ENCODE measurements around the gene ZNF550. TPM values are rescaled to one million over a fixed set of nuclear protein-coding genes. Genes with fewer than 3 reads are reported as not detected.

The ZNF550 gene
- 1 to 10 TPM; 4.0 to 5.1 TPM for total RNA-seq

DNA sequence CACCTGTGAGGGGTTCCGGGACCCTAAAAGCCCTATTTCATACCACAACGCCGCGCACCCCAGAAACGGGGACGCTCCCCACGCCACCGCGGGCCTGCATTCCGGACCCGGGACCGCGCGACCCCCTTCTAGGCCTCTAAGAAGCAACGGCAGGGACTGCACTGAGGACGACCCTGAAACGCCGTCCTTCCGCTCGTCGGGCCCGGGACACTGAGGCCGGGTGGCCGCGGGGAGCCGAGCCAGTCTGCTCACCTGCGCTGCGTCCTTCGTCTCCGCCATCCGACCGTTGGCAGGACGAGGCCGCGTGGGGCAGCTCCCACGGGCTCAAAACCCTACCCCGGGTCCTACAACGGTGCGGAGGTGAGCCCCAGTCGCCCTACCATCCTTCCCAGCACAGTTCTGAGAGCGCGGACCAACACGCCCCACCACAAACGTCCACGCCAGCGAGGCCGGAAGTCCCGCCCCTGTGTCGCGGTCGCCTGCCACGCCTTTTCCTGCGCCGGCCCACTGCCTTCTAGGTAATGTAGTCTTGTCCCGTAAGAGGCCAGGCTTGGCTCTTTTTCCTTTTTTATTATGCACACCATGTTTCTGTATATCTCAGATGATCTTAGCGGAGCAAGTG lies at the start of gene ZNF550:
TSS of gene ZNF550 (minus strand) at position 460 of the 622 bp plus-strand sequence. CDS start at position 279, 181 bp downstream.
- no peaks in the 10 kb centered on the region for H3K4me1 ChIP-seq
- H3K9me3 ChIP-seq = peaks cover 4% of the 10 kb centered on the region
- H3K27ac ChIP-seq = no peak within 1 kb of the TSS
- peak within 1 kb of the TSS; percentile 83 for H3K4me3 ChIP-seq
- H3K27me3 ChIP-seq = no peaks in the 10 kb centered on the region
- TF ChIP-seq, protein P1, sequence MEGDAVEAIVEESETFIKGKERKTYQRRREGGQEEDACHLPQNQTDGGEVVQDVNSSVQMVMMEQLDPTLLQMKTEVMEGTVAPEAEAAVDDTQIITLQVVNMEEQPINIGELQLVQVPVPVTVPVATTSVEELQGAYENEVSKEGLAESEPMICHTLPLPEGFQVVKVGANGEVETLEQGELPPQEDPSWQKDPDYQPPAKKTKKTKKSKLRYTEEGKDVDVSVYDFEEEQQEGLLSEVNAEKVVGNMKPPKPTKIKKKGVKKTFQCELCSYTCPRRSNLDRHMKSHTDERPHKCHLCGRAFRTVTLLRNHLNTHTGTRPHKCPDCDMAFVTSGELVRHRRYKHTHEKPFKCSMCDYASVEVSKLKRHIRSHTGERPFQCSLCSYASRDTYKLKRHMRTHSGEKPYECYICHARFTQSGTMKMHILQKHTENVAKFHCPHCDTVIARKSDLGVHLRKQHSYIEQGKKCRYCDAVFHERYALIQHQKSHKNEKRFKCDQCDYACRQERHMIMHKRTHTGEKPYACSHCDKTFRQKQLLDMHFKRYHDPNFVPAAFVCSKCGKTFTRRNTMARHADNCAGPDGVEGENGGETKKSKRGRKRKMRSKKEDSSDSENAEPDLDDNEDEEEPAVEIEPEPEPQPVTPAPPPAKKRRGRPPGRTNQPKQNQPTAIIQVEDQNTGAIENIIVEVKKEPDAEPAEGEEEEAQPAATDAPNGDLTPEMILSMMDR (IDR thresholded peaks at IDR 0.05) = no peak
- H3K36me3 ChIP-seq = no peaks in the 10 kb centered on the region
- intact Hi-C loops (cut with DNase I) = no loop called here
- peak; percentile 92 for DNase-seq
- peak within 1 kb of the TSS; percentile 66 to 76 for H3K9ac ChIP-seq (ENCODE audit: low read depth in 2 of 2, low read length in 2 of 2)

DNA sequence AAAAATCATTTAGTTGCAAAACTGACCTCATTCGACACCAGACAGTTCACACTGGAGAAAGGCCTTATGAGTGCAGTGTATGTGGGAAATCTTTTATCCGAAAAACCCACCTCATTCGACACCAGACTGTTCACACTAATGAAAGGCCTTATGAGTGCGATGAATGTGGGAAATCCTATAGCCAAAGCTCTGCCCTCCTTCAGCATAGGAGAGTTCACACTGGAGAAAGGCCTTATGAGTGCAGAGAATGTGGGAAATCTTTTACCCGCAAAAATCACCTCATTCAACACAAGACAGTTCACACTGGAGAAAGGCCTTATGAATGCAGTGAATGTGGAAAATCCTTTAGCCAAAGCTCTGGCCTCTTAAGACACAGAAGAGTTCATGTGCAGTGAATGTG lies 47.3 kb upstream of the ZNF550 start:
- Histone ChIP-seq H3K36me3 (no peaks in the 10 kb centered on the region), H3K27me3 (no peaks in the 10 kb centered on the region), H3K27ac (no peak overlapping the region), H3K4me1 (no peaks in the 10 kb centered on the region), H3K9me3 (no peaks in the 10 kb centered on the region), H3K9ac (ENCODE audit: low read depth in 2 of 2, low read length in 2 of 2) (no peak overlapping the region), H3K4me3 (no peak overlapping the region)
- DNase-seq = no peak
- TF ChIP-seq, protein P1 (IDR thresholded peaks at IDR 0.05) = no peak
- intact Hi-C loops (cut with DNase I) = no loop called here

DNA sequence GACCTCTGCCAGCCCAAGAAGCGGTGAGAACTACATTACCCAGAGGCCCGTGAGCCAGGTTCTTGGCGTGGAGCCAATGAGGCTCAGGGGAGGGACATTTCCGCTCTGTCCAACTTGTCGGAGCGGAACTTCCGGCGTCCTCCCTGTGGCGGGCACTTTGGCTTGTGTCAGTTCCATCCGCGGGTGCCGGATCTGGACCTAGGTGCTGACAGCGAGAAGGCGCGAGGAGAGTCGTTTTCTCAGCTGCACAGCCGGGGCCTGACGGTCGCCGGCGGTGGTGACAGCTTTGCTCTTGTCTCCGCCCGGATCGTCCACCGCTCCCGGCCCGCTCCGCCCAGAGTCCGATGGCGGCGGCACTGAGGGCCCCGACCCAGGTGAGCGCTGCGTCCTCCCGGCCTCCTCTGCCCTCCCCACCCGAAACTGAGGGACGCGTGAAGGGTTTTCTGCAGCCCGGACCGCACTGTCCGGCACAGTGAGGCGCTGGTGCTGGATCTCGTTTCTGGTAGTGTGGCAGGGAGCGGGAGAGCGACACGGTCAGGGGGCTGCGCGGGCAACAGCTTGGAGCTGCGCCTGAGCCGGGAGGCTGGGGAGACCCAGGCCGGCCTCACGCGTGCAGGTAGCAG lies 40.2 kb upstream of the ZNF550 start, which contains the start of gene ZNF530:
TSS of gene ZNF530 (plus strand) at position 125 of the 623 bp plus-strand sequence. CDS start 4,461 bp downstream, outside the sequence.
- Histone ChIP-seq H3K27me3 (no peaks in the 10 kb centered on the region), H3K36me3 (no peaks in the 10 kb centered on the region), H3K4me3 (peak within 1 kb of the TSS; percentile 98), H3K27ac (no peak within 1 kb of the TSS), H3K9me3 (no peaks in the 10 kb centered on the region), H3K9ac (ENCODE audit: low read depth in 2 of 2, low read length in 2 of 2) (peak within 1 kb of the TSS; percentile 40 to 62), H3K4me1 (peaks cover 5% of the 10 kb centered on the region)
- peak; percentile 95 for DNase-seq
- TF ChIP-seq, protein P1 (IDR thresholded peaks at IDR 0.05) = no peak
- intact Hi-C loops (cut with DNase I) = no loop called here

DNA sequence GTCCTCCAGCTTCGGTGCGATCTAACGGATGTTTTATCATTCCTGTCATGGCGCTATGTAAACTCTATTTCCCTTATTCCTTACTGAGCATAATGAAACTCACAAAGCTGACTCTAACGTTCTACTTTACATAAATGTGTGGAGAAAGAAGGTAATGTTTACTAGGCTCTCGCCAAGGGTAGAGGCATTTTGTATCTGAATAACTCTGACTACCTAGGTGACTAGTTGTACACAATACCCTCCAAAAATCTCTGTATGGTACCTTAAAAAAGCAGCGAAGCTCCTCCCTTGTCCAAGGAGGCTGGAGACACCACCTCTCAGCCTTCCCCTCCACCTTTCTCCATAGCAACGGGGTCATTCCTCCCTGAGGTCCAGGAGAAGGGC lies 39.7 kb upstream of the ZNF550 start:
- H3K9me3 ChIP-seq = no peaks in the 10 kb centered on the region

DNA sequence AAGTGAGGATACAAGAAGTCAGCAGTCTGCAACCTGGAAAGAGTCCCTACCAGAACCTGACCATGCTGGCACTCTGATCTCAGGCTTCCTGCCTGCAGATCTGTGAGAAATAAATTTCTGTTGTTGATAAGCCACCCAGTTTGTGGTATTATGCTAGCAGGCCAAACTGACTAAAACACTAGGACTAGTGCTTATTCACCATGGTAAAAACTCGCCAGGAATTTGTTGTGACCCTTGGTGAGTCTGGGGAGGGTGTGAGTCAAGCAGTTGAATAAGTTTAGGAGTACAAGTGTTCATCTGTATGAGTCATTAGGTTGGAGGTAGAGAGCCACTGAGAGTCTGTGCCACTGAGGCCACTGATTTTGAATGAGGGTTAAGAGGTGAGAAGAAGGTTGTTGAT lies 27.9 kb upstream of the ZNF550 start:
- Histone ChIP-seq H3K9me3 (no peaks in the 10 kb centered on the region), H3K36me3 (peaks cover 6% of the 10 kb centered on the region), H3K27ac (no peak overlapping the region), H3K4me1 (no peaks in the 10 kb centered on the region), H3K4me3 (no peak overlapping the region), H3K9ac (ENCODE audit: low read depth in 2 of 2, low read length in 2 of 2) (no peak overlapping the region), H3K27me3 (no peaks in the 10 kb centered on the region)
- no peak for DNase-seq
- intact Hi-C loops (cut with DNase I) = no loop called here
- TF ChIP-seq, protein P1 (IDR thresholded peaks at IDR 0.05) = no peak

More for the DNA sequence above, 39.7 kb upstream of the ZNF550 start:
- intact Hi-C loops (cut with DNase I) = no loop called here
- H3K27ac ChIP-seq = no peak overlapping the region
- no peaks in the 10 kb centered on the region for H3K36me3 ChIP-seq
- no peak for DNase-seq
- H3K4me1 ChIP-seq = peaks cover 5% of the 10 kb centered on the region
- peak overlapping the region in 1 of 2 donors; percentile 40 for H3K9ac ChIP-seq (ENCODE audit: low read depth in 2 of 2, low read length in 2 of 2)
- TF ChIP-seq, protein P1 (IDR thresholded peaks at IDR 0.05) = no peak
- peak overlapping the region; percentile 98 for H3K4me3 ChIP-seq
- no peaks in the 10 kb centered on the region for H3K27me3 ChIP-seq

Measured in colonic mucosa (tissue), 4 donors.